Activated T-cell treated with anti-CD3 and anti-CD28 coated beads for 24 hours (primary cell): ENCODE results near the gene TPSB2.
"Not testable (repeated sequence)": the region's sequence is repeated elsewhere in the genome, so short reads cannot be mapped to it uniquely, and the experiment has no call there.

ENCODE experiments used
- DNase-seq: peaks from one replicate; pipeline ENCODE4 v3.0.0-alpha.2; 2020; ENCODE audit warnings: low read depth

TPSB2 gene

DNA sequence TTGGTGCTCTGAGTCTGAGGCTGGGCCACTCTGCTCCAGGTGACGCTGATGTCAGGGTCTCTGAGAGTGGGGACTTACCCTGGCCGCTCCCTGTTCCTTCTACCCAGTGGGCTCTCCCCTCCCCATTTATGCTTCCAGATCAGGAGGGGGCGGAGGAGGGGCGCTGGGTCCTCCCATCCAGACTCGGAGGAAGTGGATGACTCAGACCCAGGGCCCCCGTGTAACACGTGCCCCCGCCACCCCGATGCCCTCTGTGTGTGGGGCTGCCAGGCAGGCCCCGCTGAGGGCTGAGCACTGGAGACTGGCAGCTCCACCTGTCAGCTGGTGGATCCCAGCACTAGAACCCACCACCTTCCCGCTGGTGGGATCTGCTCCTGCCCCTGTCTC, at the start of gene TPSB2:
TPSB2 (minus strand) TSS at position 101 of the 387 bp plus-strand sequence. CDS start 233 bp downstream, outside the sequence.
- DNase-seq: not testable (repeated sequence)

DNA sequence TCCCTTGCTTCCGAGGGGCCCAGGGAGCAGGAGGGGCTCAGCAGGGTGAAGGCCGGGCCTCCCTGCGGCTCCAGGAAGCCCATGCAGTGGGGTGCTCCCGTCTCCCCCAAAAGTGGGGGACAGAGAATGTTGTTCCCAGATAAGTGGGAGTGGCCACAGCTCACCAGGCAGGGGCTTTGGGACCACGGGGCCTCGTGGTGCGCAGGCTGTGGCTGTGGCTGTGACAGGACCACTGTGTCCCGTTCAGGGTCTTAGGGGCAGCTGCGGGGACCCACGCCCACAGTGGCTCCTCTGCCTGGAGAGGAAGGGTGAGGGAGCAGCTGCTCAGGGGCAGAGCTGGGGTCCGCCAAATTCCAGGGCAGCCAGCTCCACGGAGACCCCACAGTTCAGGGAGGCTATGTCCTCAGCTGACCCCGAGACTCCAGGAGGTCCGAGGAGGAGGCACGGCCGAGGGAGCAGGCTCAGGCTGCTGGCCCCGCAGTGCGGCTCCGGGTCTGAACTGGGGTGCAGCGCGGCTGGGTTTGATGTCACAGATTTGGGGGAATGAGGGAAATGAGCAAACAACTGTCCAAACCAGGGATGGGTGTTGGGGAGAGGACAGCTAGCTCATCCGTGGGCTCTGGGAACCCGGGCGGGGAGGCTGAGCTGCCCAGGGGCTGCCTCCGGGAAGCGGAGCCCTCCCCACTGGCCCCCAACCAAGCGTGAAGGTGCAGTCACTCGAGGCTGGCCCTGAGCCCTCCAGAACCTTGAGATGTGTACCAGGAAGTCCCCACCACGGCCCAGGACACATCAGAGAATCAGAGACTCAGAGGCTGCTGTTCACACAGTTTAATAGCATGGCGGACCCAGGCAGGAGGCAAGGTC, 49.3 kb upstream of the TPSB2 start:
- no peak for DNase-seq

DNA sequence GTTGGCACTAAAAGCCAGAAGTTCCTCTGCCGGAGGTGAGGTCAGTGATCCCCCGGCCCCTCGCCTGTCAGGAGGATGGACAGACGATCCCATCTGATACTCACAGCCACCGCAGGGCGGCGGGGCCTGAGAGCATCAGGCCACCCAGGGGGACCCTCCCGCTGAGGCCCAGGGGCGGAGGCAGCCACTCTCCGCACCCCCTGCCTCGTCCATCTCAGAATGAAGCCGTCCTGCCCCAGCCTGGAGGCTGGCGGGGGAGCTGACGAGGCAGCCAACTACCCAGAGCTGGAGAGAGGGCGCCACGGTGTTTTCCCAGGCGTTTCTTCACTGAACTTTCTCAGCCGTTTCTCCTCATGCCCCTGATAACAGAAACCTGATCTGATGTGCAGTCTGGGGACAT, 48.5 kb upstream of the TPSB2 start:
- DNase-seq: no peak

DNA sequence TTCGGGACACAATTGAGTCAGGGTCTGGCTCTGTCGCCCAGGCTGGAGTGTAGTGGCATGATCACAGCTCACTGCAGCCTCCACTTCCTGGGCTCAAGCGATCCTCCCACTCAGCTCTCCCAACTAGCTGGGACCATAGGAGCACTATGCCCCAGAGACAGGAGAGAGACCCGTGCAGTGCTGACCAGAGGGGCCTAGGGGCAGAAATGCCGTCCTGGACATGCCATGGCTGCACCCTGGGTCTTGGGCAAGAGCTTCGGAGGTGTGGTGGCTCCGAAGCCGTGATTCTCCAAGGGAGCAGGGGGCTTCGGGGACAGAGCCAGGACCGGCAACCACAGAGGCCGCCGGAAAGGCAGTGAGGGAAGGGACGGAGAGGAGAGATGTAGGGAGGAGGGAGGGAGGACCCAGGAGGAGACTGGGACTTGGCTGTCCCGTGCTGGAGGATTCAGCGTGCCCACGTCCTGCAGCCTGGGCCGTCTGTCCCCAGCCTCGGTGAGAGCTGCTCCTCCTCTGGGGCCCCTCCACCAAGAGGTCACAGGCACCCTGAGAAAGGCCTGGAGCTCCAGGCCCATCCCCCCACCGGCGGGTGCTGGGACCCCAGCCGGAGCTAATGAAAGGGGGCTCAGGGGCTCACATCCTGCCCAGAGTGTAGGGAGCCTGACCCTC, 47.8 kb upstream of the TPSB2 start:
- no peak for DNase-seq

DNA sequence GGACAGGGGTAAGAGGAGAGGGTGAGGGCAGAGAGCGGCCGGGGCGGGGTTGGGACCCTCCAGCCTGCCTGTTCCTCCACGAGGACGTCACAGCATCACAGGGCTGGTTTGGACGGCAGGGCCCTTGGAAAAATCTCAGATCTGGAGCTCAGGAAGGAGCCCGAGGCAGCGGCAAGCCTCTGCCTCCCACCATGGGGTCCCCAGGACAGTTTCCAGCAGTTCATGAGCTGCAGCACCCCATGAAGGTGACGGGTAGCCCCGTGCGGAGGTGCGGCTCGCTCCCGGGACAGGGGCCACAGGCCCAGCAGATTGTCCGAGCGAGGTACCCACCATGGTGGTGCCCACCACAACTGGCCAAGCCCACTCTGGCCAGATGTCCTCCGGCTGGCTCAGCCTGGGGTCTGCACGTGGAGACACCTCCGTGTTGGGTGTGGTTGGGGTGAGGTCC, 47.2 kb upstream of the TPSB2 start:
- DNase-seq: no peak

DNA sequence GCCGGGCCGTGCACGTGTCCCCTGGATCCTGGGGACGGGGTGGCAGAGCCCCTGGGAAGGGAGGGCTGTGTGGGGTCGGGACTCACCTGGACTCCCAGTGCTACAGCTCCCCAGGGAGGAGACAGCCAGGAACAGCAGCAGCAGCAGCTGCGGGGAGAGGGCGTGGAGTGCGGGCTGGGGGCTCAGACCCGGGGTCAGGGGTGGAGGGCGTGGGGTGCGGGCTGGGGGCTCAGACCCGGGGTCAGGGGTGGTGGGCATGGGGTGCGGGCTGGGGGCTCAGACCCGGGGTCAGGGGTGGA, 46.5 kb upstream of the TPSB2 start:
- DNase-seq: no peak

DNA sequence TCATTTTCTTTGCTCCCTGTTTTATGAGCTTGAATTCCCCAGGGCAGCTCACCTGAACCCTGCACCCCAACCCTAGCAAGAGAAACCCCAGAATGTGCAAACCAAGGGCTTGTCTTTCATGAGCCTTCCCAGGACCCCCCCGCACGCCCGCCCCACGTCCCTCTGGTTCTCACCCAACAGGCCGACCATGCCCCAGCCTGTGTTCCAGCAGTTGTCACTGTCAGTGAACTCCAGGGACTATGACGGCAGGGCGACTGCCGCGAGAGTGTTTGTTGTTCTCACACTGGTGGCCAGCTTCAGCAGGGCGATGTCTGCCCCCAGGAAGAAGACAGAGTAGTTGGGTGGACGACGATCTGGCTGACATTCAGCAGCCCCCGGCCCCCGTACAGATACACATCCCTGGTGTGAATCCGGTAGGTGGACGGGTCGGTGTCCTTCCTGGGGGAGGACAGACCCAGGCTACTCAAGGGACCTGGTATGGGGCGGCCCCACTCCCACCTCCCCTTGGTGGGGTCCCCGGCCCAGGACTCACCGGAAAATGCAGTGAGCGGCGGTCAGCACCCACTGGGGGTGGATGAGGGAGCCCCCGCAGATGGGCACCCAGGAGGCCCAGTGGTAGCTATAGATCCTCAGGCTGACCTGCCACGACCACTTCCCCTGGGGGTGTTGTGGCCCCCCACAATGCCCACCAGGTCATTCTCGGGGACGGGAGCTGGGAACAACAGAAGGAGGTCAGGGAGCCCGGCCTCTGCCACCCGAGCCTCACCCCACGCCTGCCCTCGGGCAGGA, 46.0 kb upstream of the TPSB2 start:
- no peak for DNase-seq

DNA sequence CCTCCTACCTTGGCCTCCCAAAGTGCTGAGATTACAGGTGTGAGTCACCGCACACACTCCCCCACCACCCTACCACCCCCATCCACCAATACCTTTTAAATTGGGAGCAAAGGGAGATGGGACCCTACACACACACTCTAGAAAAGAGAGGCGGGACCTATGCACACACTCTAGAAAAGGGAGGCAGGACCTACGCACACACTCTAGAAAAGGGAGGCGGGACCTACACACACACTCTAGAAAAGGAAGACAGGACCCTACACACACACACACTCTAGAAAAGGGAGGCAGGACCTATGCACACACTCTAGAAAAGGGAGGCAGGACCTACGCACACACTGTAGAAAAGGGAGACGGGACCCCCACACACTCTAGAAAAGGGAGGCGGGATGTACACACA, 44.8 kb upstream of the TPSB2 start:
- no peak for DNase-seq

DNA sequence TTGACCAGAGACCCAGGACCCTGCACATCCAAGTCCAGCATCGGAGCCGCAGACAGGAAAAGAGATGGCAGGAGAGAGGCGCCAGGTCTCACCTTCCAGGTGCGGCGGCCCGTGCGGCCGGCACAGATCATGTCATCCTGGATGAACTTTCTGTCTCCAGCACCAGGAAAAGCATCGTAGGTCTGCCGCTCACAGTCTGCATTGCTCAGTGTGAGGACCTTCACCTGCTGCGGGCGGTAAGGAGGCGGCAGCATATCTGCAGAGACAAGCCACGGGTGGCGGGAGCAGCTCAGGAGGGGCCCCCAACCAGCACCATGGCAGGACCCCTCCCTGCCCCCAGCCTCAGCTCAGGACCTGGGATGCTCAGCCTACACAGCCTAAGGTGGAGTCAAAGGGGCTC, 43.8 kb upstream of the TPSB2 start:
- no peak for DNase-seq

DNA sequence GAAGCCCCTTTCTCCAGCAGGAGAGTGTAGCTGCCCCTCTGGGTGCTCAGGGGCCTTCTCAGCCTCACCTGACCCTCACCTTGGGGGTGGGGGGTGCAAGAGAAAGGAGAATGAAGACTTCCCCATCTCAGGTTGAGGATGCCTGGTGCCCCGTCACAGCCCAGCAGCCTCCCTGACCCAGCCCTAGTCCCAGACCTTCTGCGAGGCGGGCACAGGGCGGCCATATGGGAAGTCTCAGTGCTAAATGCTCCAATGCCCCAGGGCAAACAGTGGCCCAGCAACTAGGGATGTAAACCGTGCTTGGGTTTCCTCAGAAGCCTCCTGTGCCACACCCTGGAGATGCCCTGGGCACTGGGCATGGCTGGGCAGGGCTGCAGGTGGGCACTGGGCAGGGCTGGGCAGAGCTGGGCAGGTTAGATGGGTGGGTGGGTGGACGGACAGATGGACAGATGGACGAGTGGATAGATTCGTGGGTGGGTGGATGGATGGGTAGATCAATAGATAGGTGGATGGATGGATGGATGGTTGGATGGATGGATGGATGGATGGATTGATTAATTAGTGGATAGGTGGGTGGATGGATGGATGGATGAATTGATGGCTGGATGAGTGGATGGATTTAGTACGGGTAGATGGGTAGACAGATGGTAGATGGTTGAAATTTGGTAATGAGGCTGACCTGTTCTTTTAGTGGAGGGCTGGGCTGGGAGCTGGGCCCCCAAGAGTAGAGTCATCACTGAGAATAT, 42.6 kb upstream of the TPSB2 start:
- DNase-seq: no peak

DNA sequence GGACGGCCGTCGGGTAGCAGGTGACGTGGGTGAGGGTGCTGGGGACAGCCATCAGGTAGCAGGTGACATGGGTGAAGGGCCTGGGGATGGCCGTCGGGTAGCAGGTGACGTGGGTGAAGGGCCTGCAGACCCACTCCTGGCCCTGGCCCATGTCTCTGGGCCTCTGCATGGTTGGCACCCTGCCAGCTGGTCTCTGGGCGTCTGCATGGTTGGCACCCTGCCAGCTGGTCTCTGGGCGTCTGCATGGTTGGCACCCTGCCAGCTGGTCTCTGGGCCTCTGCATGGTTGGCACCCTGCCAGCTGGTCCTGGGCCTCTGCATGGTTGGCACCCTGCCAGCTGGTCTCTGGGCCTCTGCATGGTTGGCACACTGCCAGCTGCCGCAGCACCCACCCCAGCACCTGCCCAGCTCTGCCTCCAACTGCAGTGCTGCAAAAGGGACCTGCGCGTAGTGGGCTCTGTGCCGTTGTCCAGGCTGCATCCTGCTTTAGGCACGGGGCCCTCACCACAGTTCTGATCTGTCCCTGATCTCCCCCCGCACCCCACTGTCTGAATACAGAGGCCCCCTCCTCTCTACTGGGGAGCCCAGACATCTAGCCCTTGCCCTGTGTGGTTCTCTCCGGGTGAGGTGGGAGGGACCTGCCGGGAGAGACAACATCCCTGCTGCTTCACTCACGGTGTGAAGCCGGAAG, 41.9 kb upstream of the TPSB2 start:
- DNase-seq: not testable (repeated sequence)

DNA sequence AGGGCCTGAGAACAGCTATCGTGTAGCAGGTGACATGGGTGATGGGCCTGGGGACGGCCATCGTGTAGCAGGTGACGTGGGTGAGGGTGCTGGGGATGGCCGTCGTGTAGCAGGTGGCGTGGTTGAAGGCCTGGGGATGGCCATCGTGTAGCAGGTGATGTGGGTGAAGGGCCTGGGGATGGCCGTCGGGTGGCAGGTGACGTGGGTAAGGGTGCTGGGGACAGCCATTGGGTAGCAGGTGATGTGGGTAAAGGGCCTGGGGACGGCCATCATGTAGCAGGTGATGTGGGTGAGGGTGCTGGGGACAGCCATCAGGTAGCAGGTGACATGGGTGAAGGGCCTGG, 41.4 kb upstream of the TPSB2 start:
- DNase-seq: no peak

DNA sequence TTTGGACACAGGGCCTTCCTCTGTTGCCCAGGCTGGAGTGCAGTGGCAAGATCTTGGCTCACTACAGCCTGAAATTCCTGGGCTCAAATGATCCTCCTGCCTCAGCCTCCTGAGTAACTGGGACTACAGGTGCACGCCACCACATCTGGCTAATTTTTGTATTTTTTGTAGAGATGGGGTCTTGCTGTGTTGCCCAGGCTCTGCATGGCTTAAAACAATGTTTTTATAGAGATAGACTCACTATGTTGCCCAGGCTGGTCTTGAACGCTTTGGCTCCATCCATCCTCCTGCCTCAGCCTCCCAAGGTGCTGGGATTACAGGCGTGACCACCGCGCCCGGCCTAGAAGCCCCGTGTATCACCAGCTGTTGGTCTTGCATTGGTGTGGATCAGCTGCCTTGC, 39.4 kb upstream of the TPSB2 start:
- not testable (repeated sequence) for DNase-seq

DNA sequence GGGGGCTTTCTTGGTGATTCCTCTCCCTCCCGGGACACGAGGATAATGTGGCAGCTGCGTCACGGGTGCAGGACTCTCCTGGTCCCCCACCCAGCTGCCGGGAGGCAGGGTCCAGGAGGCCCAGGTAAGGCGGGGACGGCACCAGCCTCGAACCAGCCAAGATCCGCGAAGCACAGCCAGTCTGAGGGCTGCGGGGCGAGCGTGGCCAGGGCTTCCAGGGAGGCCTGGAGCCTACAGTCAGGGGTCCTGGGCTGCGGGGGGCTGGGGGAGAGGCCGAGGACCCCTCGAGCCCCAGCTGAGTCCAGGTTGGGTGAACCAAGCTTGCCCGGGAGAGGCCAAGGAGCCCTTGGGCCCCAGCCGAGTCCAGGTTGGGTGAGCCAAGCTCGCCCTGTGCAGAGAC, 35.8 kb upstream of the TPSB2 start:
- DNase-seq: no peak

DNA sequence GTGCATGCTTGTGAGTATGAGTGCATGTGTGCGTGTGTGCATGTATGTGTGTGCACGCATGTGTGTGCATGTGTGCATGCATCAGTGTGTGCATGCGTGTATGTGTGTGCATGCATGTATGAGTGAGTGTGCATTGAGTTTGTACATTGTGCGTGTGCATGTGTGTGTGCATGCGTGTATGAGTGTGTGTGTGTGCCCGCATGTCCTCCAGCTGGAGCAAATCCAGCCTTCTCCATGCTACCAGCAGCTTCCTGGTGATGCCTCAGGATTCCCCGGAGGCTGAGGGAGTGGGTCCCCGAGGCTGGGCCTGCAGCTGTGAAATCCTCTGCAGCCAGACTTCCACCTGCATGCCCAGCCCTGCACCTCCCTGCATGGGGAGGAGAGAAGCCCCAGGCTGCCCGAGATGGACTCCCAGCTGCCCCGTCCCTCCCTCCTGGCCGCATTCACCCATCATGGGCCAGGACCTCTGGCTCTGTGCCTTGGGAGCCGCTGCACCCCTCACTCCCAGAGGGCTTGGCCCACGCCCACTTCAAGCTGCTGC, 35.2 kb upstream of the TPSB2 start:
- no peak for DNase-seq

DNA sequence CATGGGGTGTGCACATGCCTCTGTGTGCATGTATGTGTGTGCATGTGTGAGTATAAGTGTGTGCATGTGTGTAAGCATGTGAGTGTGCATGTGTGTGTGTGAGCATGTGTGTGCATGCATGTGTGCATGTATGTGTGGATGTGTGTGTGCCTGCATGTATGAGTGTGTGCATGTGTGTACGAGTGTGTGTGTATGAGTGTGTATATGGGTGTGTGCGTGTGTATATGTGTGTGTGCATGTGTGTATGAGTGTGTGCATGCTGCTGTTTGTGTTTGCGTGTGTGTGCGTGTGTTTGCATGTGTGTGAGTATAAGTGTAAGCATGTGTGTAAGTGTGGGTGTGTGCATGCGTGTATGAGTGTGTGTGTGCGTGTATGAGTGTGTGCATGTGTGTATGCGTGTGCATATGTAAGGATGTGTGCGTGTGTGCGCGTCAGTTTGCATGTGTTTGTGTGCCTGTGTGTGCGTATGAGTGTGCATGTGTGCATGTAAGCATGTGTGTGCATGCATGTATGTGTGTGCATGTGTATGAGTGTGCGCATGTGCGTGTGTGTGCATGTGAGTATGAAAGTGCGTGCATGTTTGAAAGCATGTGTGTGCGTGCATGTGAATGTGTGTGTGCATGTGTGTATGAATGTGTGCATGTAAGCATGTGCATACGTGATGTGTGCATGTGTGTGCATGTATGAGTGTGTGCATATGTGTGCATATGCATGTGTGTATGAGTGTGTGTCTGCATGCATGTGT, 34.5 kb upstream of the TPSB2 start:
- DNase-seq: no peak

DNA sequence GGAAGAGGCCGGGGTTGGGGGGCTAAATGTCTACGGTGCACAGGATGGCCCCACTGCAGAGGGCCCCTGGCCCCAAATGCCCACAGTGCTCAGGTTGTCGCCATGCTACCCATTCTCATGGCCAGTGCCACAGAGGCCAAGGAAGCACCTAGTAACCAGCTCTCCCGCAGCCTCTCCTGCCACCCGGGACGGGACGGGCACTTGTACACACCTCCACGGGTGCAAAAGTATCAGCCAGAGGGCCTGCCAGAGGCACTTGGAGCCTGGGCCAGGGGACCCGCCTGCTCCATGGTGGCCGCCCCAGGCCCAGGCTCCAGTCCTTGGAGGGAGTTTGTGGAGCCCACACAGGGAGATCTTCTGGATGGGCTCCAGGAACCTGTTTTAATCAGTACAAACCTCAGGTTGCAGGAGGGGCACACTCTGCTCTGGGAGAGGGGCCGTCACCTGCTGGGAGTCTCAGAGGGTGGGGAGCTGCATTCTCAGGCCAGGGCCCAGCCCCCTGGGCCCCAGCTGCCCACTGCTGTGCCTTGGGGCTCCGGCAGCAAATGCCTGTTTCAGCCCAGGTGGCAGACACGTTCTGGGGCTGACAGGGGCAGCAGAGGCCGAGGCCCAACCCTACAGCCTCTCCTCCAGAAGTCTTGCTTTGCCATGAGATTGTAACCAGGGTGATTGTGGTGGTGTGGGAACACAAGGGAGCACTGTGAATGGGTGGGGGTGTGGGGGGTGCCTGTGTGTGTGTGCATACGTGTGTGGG, 33.8 kb upstream of the TPSB2 start:
- no peak for DNase-seq

DNA sequence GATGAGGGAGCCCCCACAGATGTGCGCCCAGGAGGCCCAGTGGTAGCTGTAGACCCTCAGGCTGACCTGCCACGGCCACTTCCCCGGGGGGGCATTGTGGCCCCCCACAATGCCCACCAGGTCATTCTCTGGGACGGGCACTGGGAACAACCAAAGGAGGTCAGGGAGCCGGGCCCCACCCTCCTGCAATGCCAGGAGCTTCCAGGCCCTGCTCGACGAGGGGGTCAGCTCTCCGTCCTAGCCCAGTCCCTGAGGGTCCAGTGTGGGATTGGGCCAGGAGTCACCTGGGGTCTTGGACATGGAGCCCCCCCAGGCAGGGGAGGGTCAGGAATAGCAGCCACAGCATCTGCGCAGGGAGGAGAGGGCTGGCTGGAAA, 32.9 kb upstream of the TPSB2 start:
- DNase-seq: no peak

DNA sequence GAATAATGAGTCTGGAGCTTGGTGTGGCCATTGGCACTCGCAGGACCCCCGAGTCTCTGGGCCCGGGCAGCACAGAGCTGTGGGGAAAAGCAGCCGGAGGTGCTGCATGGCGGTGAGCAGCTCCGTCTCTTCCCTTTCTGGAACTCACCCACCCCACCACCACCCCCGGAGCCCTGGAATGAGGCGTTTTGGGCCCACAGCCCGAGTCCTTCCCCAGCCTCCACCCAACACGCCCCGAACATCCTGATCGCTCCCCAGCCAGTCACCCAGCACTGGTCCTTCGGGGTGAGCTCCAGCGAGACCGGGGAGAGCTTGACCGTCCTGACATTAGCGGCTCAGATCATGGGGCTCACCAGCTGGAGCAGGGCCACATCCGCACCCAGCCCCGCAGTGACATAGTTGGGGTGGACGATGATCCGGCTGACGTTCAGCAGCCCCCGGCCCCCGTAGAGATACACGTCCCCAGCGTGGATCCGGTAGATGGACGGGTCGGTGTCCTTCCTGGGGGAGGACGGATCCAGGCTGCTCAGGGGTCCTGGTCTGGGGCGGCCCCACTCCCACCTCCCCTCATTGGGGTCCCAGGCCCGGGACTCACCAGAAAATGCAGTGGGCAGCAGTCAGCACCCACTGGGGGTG, 32.3 kb upstream of the TPSB2 start:
- no peak for DNase-seq
